WTC11 (cell line): ENCODE data around the gene SYPL2.

Experiments used
- CREM ChIP-seq: sonication (generic); formaldehyde crosslinking; IDR thresholded peaks from 2 replicates; pipeline ENCODE4 v1.8.1; 2022; ENCODE audit warnings: mild to moderate bottlenecking, missing genetic modification reagents, moderate library complexity
- CTCF ChIP-seq: fragments of 200-600 bp; IDR thresholded peaks from 2 replicates; pipeline ENCODE4 v1.8.0; 2022; ENCODE audit warnings: antibody characterized with exemption
- E2F1 ChIP-seq: sonication (generic); formaldehyde crosslinking; IDR thresholded peaks from 2 replicates; pipeline ENCODE4 v1.8.0; 2022; ENCODE audit warnings: mild to moderate bottlenecking, missing genetic modification reagents
- E2F4 ChIP-seq: sonication (generic); formaldehyde crosslinking; IDR thresholded peaks from 2 replicates; pipeline ENCODE4 v1.8.1; 2022; ENCODE audit warnings: low read depth, mild to moderate bottlenecking, moderate library complexity, missing genetic modification reagents, borderline replicate concordance
- ESRRA ChIP-seq: sonication (generic); formaldehyde crosslinking; IDR thresholded peaks from 2 replicates; pipeline ENCODE4 v1.8.1; 2022; ENCODE audit warnings: mild to moderate bottlenecking, missing genetic modification reagents, borderline replicate concordance
- ETV6 ChIP-seq: sonication (generic); formaldehyde crosslinking; IDR thresholded peaks from 2 replicates; pipeline ENCODE4 v1.8.1; 2022; ENCODE audit warnings: mild to moderate bottlenecking, missing genetic modification reagents
- FOXP4 ChIP-seq: sonication (generic); formaldehyde crosslinking; IDR thresholded peaks from 2 replicates; pipeline ENCODE4 v1.8.0; 2022; ENCODE audit warnings: mild to moderate bottlenecking, missing genetic modification reagents
- IRF1 ChIP-seq: sonication (generic); formaldehyde crosslinking; IDR thresholded peaks from 2 replicates; pipeline ENCODE4 v1.8.0; 2023; ENCODE audit warnings: missing genetic modification reagents
- JAZF1 ChIP-seq: fragments of 250-450 bp; sonication (Bioruptor Pico); IDR thresholded peaks from 2 replicates; pipeline ENCODE4 v1.9.0; 2021; ENCODE audit warnings: moderate library complexity, mild to moderate bottlenecking, inconsistent platforms
- SMAD4 ChIP-seq: sonication (generic); formaldehyde crosslinking; IDR thresholded peaks from 2 replicates; pipeline ENCODE4 v1.8.0; 2022; ENCODE audit warnings: mild to moderate bottlenecking, missing genetic modification reagents
- TEAD4 ChIP-seq: sonication (generic); formaldehyde crosslinking; IDR thresholded peaks from 2 replicates; pipeline ENCODE4 v1.8.0; 2022; ENCODE audit warnings: mild to moderate bottlenecking, missing genetic modification reagents
- USF1 ChIP-seq: sonication (generic); formaldehyde crosslinking; IDR thresholded peaks from 2 replicates; pipeline ENCODE4 v1.8.0; 2022; ENCODE audit warnings: mild to moderate bottlenecking, missing genetic modification reagents
- USF2 ChIP-seq: sonication (generic); formaldehyde crosslinking; IDR thresholded peaks from 2 replicates; pipeline ENCODE4 v1.8.1; 2023; ENCODE audit warnings: mild to moderate bottlenecking, missing genetic modification reagents, moderate library complexity

- TF ChIP-seq E2F4 (CRISPR knock-in tag) (no peak), JAZF1 (CRISPR knock-in tag) (no peak), IRF1 (CRISPR knock-in tag) (no peak), CTCF (no peak), CREM (CRISPR knock-in tag) (no peak), FOXP4 (CRISPR knock-in tag) (no peak), TEAD4 (CRISPR knock-in tag) (no peak), ESRRA (no peak), ETV6 (CRISPR knock-in tag) (no peak), SMAD4 (no peak), USF1 (CRISPR knock-in tag) (no peak), USF2 (CRISPR knock-in tag) (no peak), E2F1 (CRISPR knock-in tag) (no peak)
Measured at GRCh38 chr1:109501644-109502363, 35.5 kb downstream of the SYPL2 start.
